IMR-90 (cell line): ENCODE data around the gene CHM. TPM values are rescaled to one million over a fixed set of nuclear protein-coding genes. Genes with fewer than 3 reads are reported as not detected.

Experiments
- ATAC-seq: fragments of 200-7000 bp; cut with Tn5 transposase; 2 replicates; pipeline ENCODE4 v1.9.1; 2020; ENCODE audit warnings: low read depth, mild to moderate bottlenecking, moderate library complexity
- BruUV-seq: library from RNA; stranded (reverse); fragments of 400-500 nt; replicated peaks from 2 replicates; lab custom pipeline; 2021; lab: Mats Ljungman, UMichigan
- CTCF ChIA-PET: fragments of 300-600 bp; formaldehyde crosslinking; extraction: SDS; loops from one replicate; lab custom pipeline; 2021; ENCODE audit warnings: antibody characterized with exemption; lab: Yijun Ruan, JAX
- POLR2A ChIA-PET: fragments of 300-600 bp; sonication (Branson Sonifier 250); formaldehyde crosslinking; loops from one replicate; lab custom pipeline; 2022; ENCODE audit warnings: antibody characterized with exemption; ENCODE audit not compliant: unreplicated experiment; lab: Charles Lee
- DNase-seq: peaks from one replicate; pipeline ENCODE4 v3.0.0; 2013
- H2AFZ ChIP-seq: replicated peaks from 2 replicates; pipeline ENCODE3; 2013; ENCODE audit warnings: low read length, mild to moderate bottlenecking; ENCODE audit not compliant: poor library complexity
- H2AK5ac ChIP-seq: 2 replicates; pipeline ENCODE4 v1.6.1; 2013; ENCODE audit warnings: low read depth, low read length, inconsistent platforms
- H2AK9ac ChIP-seq: replicated peaks from 2 replicates; pipeline ENCODE3; 2013; ENCODE audit warnings: mild to moderate bottlenecking, low read depth, low read length, moderate library complexity; ENCODE audit not compliant: poor library complexity
- H2BK120ac ChIP-seq: 2 replicates; pipeline ENCODE4 v1.6.1; 2013; ENCODE audit warnings: low read depth, low read length, inconsistent platforms
- H2BK15ac ChIP-seq: 3 replicates; pipeline ENCODE4 v1.6.1; 2013; ENCODE audit warnings: low read depth, low read length, inconsistent platforms
- H2BK20ac ChIP-seq: 2 replicates; pipeline ENCODE4 v1.6.1; 2013; ENCODE audit warnings: low read depth, mild to moderate bottlenecking, inconsistent platforms, low read length, moderate library complexity
- H2BK5ac ChIP-seq: 2 replicates; pipeline ENCODE4 v1.6.1; 2013; ENCODE audit warnings: mild to moderate bottlenecking, low read depth, low read length, inconsistent platforms; ENCODE audit not compliant: poor library complexity, severe bottlenecking
- H3K14ac ChIP-seq: replicated peaks from 2 replicates; pipeline ENCODE4 v1.6.1; 2013; ENCODE audit warnings: low read depth, low read length, inconsistent platforms
- H3K18ac ChIP-seq: 2 replicates; pipeline ENCODE4 v1.6.1; 2013; ENCODE audit warnings: low read depth, low read length, control low read depth
- H3K23ac ChIP-seq: 2 replicates; pipeline ENCODE4 v1.6.1; 2013; ENCODE audit warnings: low read depth, low read length, inconsistent platforms
- H3K27ac ChIP-seq: 2 replicates; pipeline ENCODE4 v1.5.1; 2013; ENCODE audit warnings: mild to moderate bottlenecking, control low read depth, low read length; ENCODE audit not compliant: insufficient read depth
- H3K27me3 ChIP-seq: 2 replicates; pipeline ENCODE4 v1.6.1; 2013; ENCODE audit warnings: low read length; ENCODE audit not compliant: control insufficient read depth, insufficient read depth
- H3K36me3 ChIP-seq: 2 replicates; pipeline ENCODE4 v1.6.1; 2013; ENCODE audit warnings: low read length, mixed read lengths; ENCODE audit not compliant: control insufficient read depth, insufficient read depth
- H3K4ac ChIP-seq: 2 replicates; pipeline ENCODE4 v1.6.1; 2013; ENCODE audit warnings: low read depth, low read length, inconsistent platforms
- H3K4me1 ChIP-seq: 2 replicates; pipeline ENCODE4 v1.6.1; 2013; ENCODE audit warnings: low read length, mixed read lengths; ENCODE audit not compliant: control insufficient read depth, insufficient read depth
- H3K4me2 ChIP-seq: 2 replicates; pipeline ENCODE4 v1.6.1; 2013; ENCODE audit warnings: low read depth, mild to moderate bottlenecking, control low read depth, low read length, moderate library complexity
- H3K4me3 ChIP-seq: 2 replicates; pipeline ENCODE4 v1.5.1; 2013; ENCODE audit warnings: low read depth, mild to moderate bottlenecking, control low read depth, low read length, moderate library complexity; ENCODE audit not compliant: insufficient read depth
- H3K56ac ChIP-seq: 2 replicates; pipeline ENCODE4 v1.6.1; 2013; ENCODE audit warnings: low read length, inconsistent platforms; ENCODE audit not compliant: insufficient read depth; ENCODE audit errors: extremely low read depth
- H3K79me1 ChIP-seq, 2 experiments: 2 replicates each; pipeline ENCODE4 v1.6.1; 2013; ENCODE audit warnings: low read length in 2 of 2, inconsistent platforms in 1 of 2, low read depth in 1 of 2
- H3K9ac ChIP-seq: 2 replicates; pipeline ENCODE4 v1.6.1; 2013; ENCODE audit warnings: low read depth, low read length, control low read depth
- H3K9me1 ChIP-seq: 2 replicates; pipeline ENCODE4 v1.6.1; 2013; ENCODE audit warnings: low read length, inconsistent platforms; ENCODE audit not compliant: insufficient read depth
- H3K9me3 ChIP-seq: 2 replicates; pipeline ENCODE4 v1.6.1; 2013; ENCODE audit warnings: low read length; ENCODE audit not compliant: control insufficient read depth, insufficient read depth
- H4K20me1 ChIP-seq: 2 replicates; pipeline ENCODE4 v1.6.1; 2013; ENCODE audit warnings: low read length, inconsistent platforms; ENCODE audit not compliant: insufficient read depth
- H4K5ac ChIP-seq: 2 replicates; pipeline ENCODE4 v1.6.1; 2013; ENCODE audit warnings: mild to moderate bottlenecking, low read depth, low read length, control low read depth
- H4K8ac ChIP-seq, 2 experiments: 2 replicates each; pipeline ENCODE4 v1.6.1; 2013; ENCODE audit warnings: low read depth in 2 of 2, low read length in 2 of 2, control low read depth in 1 of 2, inconsistent platforms in 1 of 2
- H4K91ac ChIP-seq: 2 replicates; pipeline ENCODE4 v1.6.1; 2013; ENCODE audit warnings: low read depth, low read length, inconsistent platforms; ENCODE audit not compliant: insufficient read depth
- BHLHE40 ChIP-seq: fragments of 150-350 bp; IDR thresholded peaks from 2 replicates; pipeline ENCODE4 v1.6.1; 2016; ENCODE audit warnings: mild to moderate bottlenecking, low read depth, low read length
- CEBPB ChIP-seq: IDR thresholded peaks from 2 replicates; pipeline ENCODE4 v1.6.1; 2012; ENCODE audit warnings: low read depth, low read length, improper control_type of control experiment
- FOS ChIP-seq: fragments of 150-350 bp; IDR thresholded peaks from 2 replicates; pipeline ENCODE4 v1.6.1; 2016; ENCODE audit warnings: low read depth, low read length
- MAFK ChIP-seq: IDR thresholded peaks from 2 replicates; pipeline ENCODE4 v1.6.1; 2012; ENCODE audit warnings: low read depth, low read length, improper control_type of control experiment
- MAZ ChIP-seq: IDR thresholded peaks from 2 replicates; pipeline ENCODE4 v1.6.1; 2012; ENCODE audit warnings: low read depth, mild to moderate bottlenecking, low read length, improper control_type of control experiment, moderate library complexity, borderline replicate concordance
- MXI1 ChIP-seq: IDR thresholded peaks from 2 replicates; pipeline ENCODE4 v1.6.1; 2012; ENCODE audit warnings: low read depth, mild to moderate bottlenecking, low read length, moderate library complexity, borderline replicate concordance
- NFE2L2 ChIP-seq: fragments of 150-350 bp; IDR thresholded peaks from 2 replicates; pipeline ENCODE4 v1.6.1; 2016; ENCODE audit warnings: low read depth, mild to moderate bottlenecking, low read length
- POLR2A ChIP-seq: IDR thresholded peaks from 2 replicates; pipeline ENCODE4 v1.6.1; 2012; ENCODE audit warnings: mild to moderate bottlenecking, low read depth, low read length
- RAD21 ChIP-seq: IDR thresholded peaks from 2 replicates; pipeline ENCODE4 v1.6.1; 2012; ENCODE audit warnings: low read length, improper control_type of control experiment
- RCOR1 ChIP-seq: IDR thresholded peaks from 2 replicates; pipeline ENCODE4 v1.6.1; 2012; ENCODE audit warnings: mild to moderate bottlenecking, low read length, improper control_type of control experiment; ENCODE audit not compliant: insufficient replicate concordance
- RFX5 ChIP-seq: IDR thresholded peaks from 2 replicates; pipeline ENCODE4 v1.8.0; 2012; ENCODE audit warnings: low read depth, mild to moderate bottlenecking, low read length, moderate library complexity
- SMC3 ChIP-seq: fragments of 150-350 bp; IDR thresholded peaks from 2 replicates; pipeline ENCODE4 v1.6.1; 2016; ENCODE audit warnings: low read depth, mild to moderate bottlenecking, antibody characterized with exemption, low read length, moderate library complexity
- WGBS, 2 experiments: methylation state at CpG; one replicate each; pipeline versions ENCODE4 v1.1.5 to v1.1.7; 2013; ENCODE audit warnings: missing lambda C conversion rate in 2 of 2; ENCODE audit not compliant: insufficient read length in 1 of 2; ENCODE audit errors: extremely low coverage in 2 of 2; 5-methylcytosine and 5-hydroxymethylcytosine counted together
- dilution Hi-C: fragments of 300-500 bp; cut with HindIII; formaldehyde crosslinking; loops from one replicate; pipeline ENCODE4 v1.14.3; 2018; ENCODE audit warnings: low sequenced_read_pairs; ENCODE audit not compliant: unreplicated experiment
- in situ Hi-C: fragments of 300-500 bp; cut with MboI; formaldehyde crosslinking; loops from 3 replicates; pipeline ENCODE4 v1.14.3; 2019; ENCODE audit warnings: low sequenced_read_pairs, inconsistent platforms, mixed read lengths
- intact Hi-C: fragments of 100-400 bp; cut with micrococcal nuclease; formaldehyde crosslinking; loops from 2 replicates; pipeline ENCODE4 v1.10.0; 2022
- polyA plus RNA-seq, 3 experiments: library from polyadenylated mRNA; depleted of rRNA; stranded (reverse); fragments of >200 nt; gene quantifications; 2 replicates each; pipeline ENCODE4 v1.2.3, GENCODE V29; 2012; ENCODE audit warnings: low replicate concordance in 1 of 3
- total RNA-seq: library from RNA; depleted of rRNA; stranded (reverse); fragments of >200 nt; gene quantifications from 2 replicates; pipeline ENCODE4 v1.2.3, GENCODE V29; 2012
- TF ChIP-seq, protein P1 (sequence below): fragments of 150-350 bp; IDR thresholded peaks from 2 replicates; pipeline ENCODE4 v1.6.1; 2016; ENCODE audit warnings: low read depth, mild to moderate bottlenecking, low read length, moderate library complexity, borderline replicate concordance

Gene CHM
- total and polyA plus RNA-seq, 2 of the 4 experiments (the other 2 are of a cell fraction), result 11.9 to 21.7 TPM

GRCh38 chrX:85988353-85988752 lies 59.0 kb downstream of the CHM start:
- no peak overlapping the region for H3K27ac ChIP-seq
- CTCF ChIA-PET, result no interaction called here
- no peak overlapping the region for H3K23ac ChIP-seq
- no peak for ATAC-seq
- in situ Hi-C loops, result no loop called here
- intact Hi-C loops, result no loop called here
- POLR2A ChIA-PET, result no interaction called here
- H3K4me2 ChIP-seq, result no peak overlapping the region
- DNase-seq, result no peak
- no peak overlapping the region for H4K91ac ChIP-seq
- no peaks in the 10 kb centered on the region for H3K9me3 ChIP-seq
- no peak overlapping the region for H2AK9ac ChIP-seq
- H3K79me1 ChIP-seq, result peaks cover 3 to 17% of the 10 kb centered on the region in 2 experiments; a peak in 3 of 4 replicates
- no peak overlapping the region for H3K18ac ChIP-seq
- H2AFZ ChIP-seq, result no peak overlapping the region
- no peak overlapping the region for H2BK120ac ChIP-seq
- H3K4me1 ChIP-seq, result peaks cover 1% of the 10 kb centered on the region; the same call in 1 of the 2 replicates
- no peak overlapping the region for H4K8ac ChIP-seq
- H3K9me1 ChIP-seq, result no peaks in the 10 kb centered on the region
- H3K4ac ChIP-seq, result no peak overlapping the region
- dilution Hi-C loops, result no loop called here
- no peak overlapping the region for H2BK15ac ChIP-seq
- no peak overlapping the region for H3K4me3 ChIP-seq
- H2BK20ac ChIP-seq, result no peak overlapping the region
- peaks cover 1% of the 10 kb centered on the region; the same call in 1 of the 2 replicates for H4K20me1 ChIP-seq
- H2BK5ac ChIP-seq, result no peak overlapping the region
- no TSS peak for BruUV-seq
- TF ChIP-seq RCOR1 (no peak), RAD21 (no peak), BHLHE40 (no peak), CEBPB (no peak), RFX5 (no peak), NFE2L2 (no peak), POLR2A (no peak), SMC3 (no peak), MXI1 (no peak), MAFK (no peak), MAZ (no peak), FOS (no peak)
- TF ChIP-seq, protein P1, sequence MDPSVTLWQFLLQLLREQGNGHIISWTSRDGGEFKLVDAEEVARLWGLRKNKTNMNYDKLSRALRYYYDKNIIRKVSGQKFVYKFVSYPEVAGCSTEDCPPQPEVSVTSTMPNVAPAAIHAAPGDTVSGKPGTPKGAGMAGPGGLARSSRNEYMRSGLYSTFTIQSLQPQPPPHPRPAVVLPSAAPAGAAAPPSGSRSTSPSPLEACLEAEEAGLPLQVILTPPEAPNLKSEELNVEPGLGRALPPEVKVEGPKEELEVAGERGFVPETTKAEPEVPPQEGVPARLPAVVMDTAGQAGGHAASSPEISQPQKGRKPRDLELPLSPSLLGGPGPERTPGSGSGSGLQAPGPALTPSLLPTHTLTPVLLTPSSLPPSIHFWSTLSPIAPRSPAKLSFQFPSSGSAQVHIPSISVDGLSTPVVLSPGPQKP, result no peak
- H3K36me3 ChIP-seq, result no peaks in the 10 kb centered on the region
- H3K27me3 ChIP-seq, result no peaks in the 10 kb centered on the region
- H3K56ac ChIP-seq, result no peak overlapping the region
- H3K14ac ChIP-seq, result no peak overlapping the region
- no peak overlapping the region for H2AK5ac ChIP-seq
- H3K9ac ChIP-seq, result no peak overlapping the region
- no CpG with 5 or more reads among the region's 3 CpGs for WGBS, 2 experiments
- no peak overlapping the region for H4K5ac ChIP-seq
